SK-N-SH (cell line): ENCODE data around the gene SCRN2.

Experiments used
- POLR2AphosphoS5 ChIP-seq: IDR thresholded peaks from 2 replicates; pipeline ENCODE4 v1.6.1; 2012; ENCODE audit warnings: low read depth, low read length
- TCF12 ChIP-seq: IDR thresholded peaks from 2 replicates; pipeline ENCODE4 v1.4.0; 2012
- TF ChIP-seq, protein P1 (sequence below): fragments of 200-600 bp; sonication (generic); IDR thresholded peaks from 2 replicates; pipeline ENCODE4 v1.6.1; 2017; ENCODE audit warnings: antibody characterized with exemption, mild to moderate bottlenecking, moderate library complexity
- TF ChIP-seq, protein P2 (sequence below): IDR thresholded peaks from 2 replicates; pipeline ENCODE4 v1.4.0; 2012; ENCODE audit warnings: low read depth, borderline replicate concordance
- TF ChIP-seq, protein P3 (sequence below): IDR thresholded peaks from 2 replicates; pipeline ENCODE4 v1.6.1; 2012; ENCODE audit warnings: mild to moderate bottlenecking, low read depth, low read length, moderate library complexity

DNA sequence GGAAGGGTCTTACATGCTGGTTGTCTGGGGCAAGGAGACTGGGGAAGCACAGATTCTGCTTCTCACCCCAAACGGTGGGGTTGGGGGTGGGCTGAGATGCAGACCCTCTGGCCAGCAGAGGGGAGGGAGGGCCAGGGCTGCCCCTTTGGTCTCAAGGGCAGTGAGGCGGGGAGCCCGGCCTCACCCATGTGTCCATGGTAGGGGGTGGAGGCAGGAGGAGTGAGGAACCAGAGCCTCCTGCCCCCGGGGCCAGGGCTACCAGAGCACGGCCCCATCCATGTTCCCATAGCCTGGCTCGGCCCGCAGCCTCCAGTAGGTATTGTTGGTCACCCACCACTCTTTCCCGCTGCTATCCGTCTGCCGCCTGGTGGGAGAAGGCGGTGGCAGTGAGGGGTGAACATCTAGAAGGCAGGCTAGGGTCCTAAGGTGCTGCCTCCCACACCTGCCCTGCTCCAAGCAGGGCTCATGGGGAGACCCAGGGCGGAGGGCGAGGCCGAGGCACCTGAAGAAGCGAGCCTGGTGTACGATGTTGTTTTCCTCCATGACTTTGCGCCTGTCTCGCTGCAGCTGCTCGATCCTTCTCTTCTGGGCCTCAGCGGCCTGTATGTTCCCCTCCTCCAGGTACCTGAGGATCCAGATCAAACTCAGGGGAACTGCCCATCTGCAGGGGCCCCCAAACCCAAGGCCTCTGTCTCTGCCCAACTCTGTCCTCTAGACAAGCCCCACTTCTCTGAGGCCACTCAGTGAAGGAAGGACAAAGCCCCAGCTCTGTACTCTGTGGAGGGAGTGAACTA is 32.8 kb downstream of the SCRN2 start:
- TF ChIP-seq POLR2AphosphoS5: no peak
- TF ChIP-seq, protein P1, sequence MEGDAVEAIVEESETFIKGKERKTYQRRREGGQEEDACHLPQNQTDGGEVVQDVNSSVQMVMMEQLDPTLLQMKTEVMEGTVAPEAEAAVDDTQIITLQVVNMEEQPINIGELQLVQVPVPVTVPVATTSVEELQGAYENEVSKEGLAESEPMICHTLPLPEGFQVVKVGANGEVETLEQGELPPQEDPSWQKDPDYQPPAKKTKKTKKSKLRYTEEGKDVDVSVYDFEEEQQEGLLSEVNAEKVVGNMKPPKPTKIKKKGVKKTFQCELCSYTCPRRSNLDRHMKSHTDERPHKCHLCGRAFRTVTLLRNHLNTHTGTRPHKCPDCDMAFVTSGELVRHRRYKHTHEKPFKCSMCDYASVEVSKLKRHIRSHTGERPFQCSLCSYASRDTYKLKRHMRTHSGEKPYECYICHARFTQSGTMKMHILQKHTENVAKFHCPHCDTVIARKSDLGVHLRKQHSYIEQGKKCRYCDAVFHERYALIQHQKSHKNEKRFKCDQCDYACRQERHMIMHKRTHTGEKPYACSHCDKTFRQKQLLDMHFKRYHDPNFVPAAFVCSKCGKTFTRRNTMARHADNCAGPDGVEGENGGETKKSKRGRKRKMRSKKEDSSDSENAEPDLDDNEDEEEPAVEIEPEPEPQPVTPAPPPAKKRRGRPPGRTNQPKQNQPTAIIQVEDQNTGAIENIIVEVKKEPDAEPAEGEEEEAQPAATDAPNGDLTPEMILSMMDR: no peak
- TF ChIP-seq TCF12: no peak
- TF ChIP-seq, protein P2, sequence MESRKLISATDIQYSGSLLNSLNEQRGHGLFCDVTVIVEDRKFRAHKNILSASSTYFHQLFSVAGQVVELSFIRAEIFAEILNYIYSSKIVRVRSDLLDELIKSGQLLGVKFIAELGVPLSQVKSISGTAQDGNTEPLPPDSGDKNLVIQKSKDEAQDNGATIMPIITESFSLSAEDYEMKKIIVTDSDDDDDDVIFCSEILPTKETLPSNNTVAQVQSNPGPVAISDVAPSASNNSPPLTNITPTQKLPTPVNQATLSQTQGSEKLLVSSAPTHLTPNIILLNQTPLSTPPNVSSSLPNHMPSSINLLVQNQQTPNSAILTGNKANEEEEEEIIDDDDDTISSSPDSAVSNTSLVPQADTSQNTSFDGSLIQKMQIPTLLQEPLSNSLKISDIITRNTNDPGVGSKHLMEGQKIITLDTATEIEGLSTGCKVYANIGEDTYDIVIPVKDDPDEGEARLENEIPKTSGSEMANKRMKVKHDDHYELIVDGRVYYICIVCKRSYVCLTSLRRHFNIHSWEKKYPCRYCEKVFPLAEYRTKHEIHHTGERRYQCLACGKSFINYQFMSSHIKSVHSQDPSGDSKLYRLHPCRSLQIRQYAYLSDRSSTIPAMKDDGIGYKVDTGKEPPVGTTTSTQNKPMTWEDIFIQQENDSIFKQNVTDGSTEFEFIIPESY: no peak
- TF ChIP-seq, protein P3, sequence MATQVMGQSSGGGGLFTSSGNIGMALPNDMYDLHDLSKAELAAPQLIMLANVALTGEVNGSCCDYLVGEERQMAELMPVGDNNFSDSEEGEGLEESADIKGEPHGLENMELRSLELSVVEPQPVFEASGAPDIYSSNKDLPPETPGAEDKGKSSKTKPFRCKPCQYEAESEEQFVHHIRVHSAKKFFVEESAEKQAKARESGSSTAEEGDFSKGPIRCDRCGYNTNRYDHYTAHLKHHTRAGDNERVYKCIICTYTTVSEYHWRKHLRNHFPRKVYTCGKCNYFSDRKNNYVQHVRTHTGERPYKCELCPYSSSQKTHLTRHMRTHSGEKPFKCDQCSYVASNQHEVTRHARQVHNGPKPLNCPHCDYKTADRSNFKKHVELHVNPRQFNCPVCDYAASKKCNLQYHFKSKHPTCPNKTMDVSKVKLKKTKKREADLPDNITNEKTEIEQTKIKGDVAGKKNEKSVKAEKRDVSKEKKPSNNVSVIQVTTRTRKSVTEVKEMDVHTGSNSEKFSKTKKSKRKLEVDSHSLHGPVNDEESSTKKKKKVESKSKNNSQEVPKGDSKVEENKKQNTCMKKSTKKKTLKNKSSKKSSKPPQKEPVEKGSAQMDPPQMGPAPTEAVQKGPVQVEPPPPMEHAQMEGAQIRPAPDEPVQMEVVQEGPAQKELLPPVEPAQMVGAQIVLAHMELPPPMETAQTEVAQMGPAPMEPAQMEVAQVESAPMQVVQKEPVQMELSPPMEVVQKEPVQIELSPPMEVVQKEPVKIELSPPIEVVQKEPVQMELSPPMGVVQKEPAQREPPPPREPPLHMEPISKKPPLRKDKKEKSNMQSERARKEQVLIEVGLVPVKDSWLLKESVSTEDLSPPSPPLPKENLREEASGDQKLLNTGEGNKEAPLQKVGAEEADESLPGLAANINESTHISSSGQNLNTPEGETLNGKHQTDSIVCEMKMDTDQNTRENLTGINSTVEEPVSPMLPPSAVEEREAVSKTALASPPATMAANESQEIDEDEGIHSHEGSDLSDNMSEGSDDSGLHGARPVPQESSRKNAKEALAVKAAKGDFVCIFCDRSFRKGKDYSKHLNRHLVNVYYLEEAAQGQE: no peak
